NCI-H82 (cell line): Measurements from ENCODE around the gene MXRA8.
A peak's percentile ranks its signal among the peaks of the same experiment; 100 is the strongest.

Experiments used
- DNase-seq: peaks from one replicate; lab custom pipeline; 2025; lab: John Stamatoyannopoulos, UW

The MXRA8 gene

GRCh38 chr1:1307261-1307922, 51.0 kb downstream of the MXRA8 start:
- DNase-seq = peak; percentile 53

GRCh38 chr1:1306661-1307260, 51.6 kb downstream of the MXRA8 start:
- DNase-seq = no peak

GRCh38 chr1:1306070-1306660, 52.2 kb downstream of the MXRA8 start:
- peak; percentile 79 for DNase-seq

- peak; percentile 96 for DNase-seq
Observed at GRCh38 chr1:1305300-1306069, 52.9 kb downstream of the MXRA8 start.

- peak; percentile 99 for DNase-seq
Observed at GRCh38 chr1:1304331-1305299, 53.7 kb downstream of the MXRA8 start.

GRCh38 chr1:1303736-1304135, 54.6 kb downstream of the MXRA8 start:
- peak; percentile 61 for DNase-seq

GRCh38 chr1:1302951-1303509, 55.3 kb downstream of the MXRA8 start:
- DNase-seq = peak; percentile 83
